ENCODE measurements around the gene ZHX3.

Gene ZHX3

DNA sequence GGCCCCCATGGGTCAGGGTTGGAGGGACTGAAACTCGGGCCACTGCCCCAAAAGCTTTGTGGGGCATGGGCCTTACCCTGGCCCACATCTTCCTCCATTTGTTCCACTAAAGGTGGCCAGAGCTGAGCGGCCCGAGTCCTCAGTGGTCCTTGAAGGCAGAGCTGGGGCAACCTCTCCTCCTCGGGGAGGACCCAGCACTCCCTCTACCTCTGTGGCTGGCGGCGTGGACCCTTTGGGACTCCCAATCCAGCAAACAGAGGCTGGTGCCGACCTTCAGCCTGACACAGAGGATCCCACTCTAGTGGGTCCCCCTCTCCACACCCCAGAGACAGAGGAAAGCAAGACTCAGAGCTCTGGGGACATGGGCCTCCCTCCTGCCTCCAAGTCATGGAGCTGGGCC is 32.4 kb upstream of the ZHX3 start:
- no peak overlapping the region for H3K9ac ChIP-seq (ENCODE audit: low read depth, low read length, poor library complexity, severe bottlenecking)
- no peaks in the 10 kb centered on the region for H3K27me3 ChIP-seq (ENCODE audit: insufficient read depth, low read length, poor library complexity, severe bottlenecking)
- H4K20me1 ChIP-seq (ENCODE audit: insufficient read depth, low read length, poor library complexity, severe bottlenecking), result no peaks in the 10 kb centered on the region
- no peaks in the 10 kb centered on the region for H3K36me3 ChIP-seq (ENCODE audit: insufficient read depth, low read length)
- no peaks in the 10 kb centered on the region for H3K79me2 ChIP-seq (ENCODE audit: insufficient read depth, low read length)
- no peak overlapping the region for H2AFZ ChIP-seq (ENCODE audit: low read length)
- H3K4me2 ChIP-seq (ENCODE audit: low read depth, low read length, poor library complexity, severe bottlenecking), result no peak overlapping the region
- no peaks in the 10 kb centered on the region for H3K4me1 ChIP-seq (ENCODE audit: insufficient read depth, low read length, poor library complexity, severe bottlenecking)
- no peaks in the 10 kb centered on the region for H3K9me2 ChIP-seq (replicated peaks; ENCODE audit: low read depth, low read length)
- H3K4me3 ChIP-seq (ENCODE audit: low read length, poor library complexity, severe bottlenecking), result no peak overlapping the region
- no peaks in the 10 kb centered on the region for H3F3A ChIP-seq (ENCODE audit: low read depth)
- no peak for TF ChIP-seq EZH2phosphoT487 (IDR thresholded peaks at IDR 0.05; ENCODE audit: borderline replicate concordance)
- TF ChIP-seq, protein P1, sequence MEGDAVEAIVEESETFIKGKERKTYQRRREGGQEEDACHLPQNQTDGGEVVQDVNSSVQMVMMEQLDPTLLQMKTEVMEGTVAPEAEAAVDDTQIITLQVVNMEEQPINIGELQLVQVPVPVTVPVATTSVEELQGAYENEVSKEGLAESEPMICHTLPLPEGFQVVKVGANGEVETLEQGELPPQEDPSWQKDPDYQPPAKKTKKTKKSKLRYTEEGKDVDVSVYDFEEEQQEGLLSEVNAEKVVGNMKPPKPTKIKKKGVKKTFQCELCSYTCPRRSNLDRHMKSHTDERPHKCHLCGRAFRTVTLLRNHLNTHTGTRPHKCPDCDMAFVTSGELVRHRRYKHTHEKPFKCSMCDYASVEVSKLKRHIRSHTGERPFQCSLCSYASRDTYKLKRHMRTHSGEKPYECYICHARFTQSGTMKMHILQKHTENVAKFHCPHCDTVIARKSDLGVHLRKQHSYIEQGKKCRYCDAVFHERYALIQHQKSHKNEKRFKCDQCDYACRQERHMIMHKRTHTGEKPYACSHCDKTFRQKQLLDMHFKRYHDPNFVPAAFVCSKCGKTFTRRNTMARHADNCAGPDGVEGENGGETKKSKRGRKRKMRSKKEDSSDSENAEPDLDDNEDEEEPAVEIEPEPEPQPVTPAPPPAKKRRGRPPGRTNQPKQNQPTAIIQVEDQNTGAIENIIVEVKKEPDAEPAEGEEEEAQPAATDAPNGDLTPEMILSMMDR (conservative IDR thresholded peaks at IDR 0.05; ENCODE audit: low read length), result no peak
- H3K9me3 ChIP-seq (ENCODE audit: insufficient read depth, low read depth, low read length), result no peaks in the 10 kb centered on the region

DNA sequence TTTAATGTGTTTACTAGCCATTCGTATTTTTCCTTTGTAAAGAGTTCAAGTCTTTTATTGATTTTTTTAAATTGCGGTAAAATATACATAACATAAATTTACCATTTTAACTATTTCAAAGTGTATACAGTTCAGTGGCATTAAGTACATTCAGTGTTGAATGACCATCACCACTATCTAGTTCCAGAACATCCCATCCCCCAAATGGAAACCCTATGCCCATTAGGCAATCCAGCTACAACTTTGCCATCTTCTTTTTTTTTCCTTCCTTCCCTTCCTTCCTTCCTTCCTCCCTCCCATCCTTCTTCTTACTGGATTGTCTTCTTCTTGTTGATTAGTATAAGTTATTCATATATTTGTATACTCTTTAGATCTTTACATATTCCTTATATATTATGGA is 31.7 kb upstream of the ZHX3 start:
- no peak overlapping the region for H3K9ac ChIP-seq (ENCODE audit: low read depth, low read length, poor library complexity, severe bottlenecking)
- H3K4me2 ChIP-seq (ENCODE audit: low read depth, low read length, poor library complexity, severe bottlenecking), result no peak overlapping the region
- no peaks in the 10 kb centered on the region for H3K36me3 ChIP-seq (ENCODE audit: insufficient read depth, low read length)
- H3K9me2 ChIP-seq (replicated peaks; ENCODE audit: low read depth, low read length), result no peaks in the 10 kb centered on the region
- no peaks in the 10 kb centered on the region for H3K79me2 ChIP-seq (ENCODE audit: insufficient read depth, low read length)
- no peaks in the 10 kb centered on the region for H3K27me3 ChIP-seq (ENCODE audit: insufficient read depth, low read length, poor library complexity, severe bottlenecking)
- no peaks in the 10 kb centered on the region for H3K4me1 ChIP-seq (ENCODE audit: insufficient read depth, low read length, poor library complexity, severe bottlenecking)
- no peak overlapping the region for H3K4me3 ChIP-seq (ENCODE audit: low read length, poor library complexity, severe bottlenecking)
- H4K20me1 ChIP-seq (ENCODE audit: insufficient read depth, low read length, poor library complexity, severe bottlenecking), result no peaks in the 10 kb centered on the region
- no peaks in the 10 kb centered on the region for H3K9me3 ChIP-seq (ENCODE audit: insufficient read depth, low read depth, low read length)
- no peak overlapping the region for H2AFZ ChIP-seq (ENCODE audit: low read length)
- no peak for TF ChIP-seq EZH2phosphoT487 (IDR thresholded peaks at IDR 0.05; ENCODE audit: borderline replicate concordance)
- TF ChIP-seq, protein P1 (conservative IDR thresholded peaks at IDR 0.05; ENCODE audit: low read length), result no peak
- H3F3A ChIP-seq (ENCODE audit: low read depth), result no peaks in the 10 kb centered on the region

DNA sequence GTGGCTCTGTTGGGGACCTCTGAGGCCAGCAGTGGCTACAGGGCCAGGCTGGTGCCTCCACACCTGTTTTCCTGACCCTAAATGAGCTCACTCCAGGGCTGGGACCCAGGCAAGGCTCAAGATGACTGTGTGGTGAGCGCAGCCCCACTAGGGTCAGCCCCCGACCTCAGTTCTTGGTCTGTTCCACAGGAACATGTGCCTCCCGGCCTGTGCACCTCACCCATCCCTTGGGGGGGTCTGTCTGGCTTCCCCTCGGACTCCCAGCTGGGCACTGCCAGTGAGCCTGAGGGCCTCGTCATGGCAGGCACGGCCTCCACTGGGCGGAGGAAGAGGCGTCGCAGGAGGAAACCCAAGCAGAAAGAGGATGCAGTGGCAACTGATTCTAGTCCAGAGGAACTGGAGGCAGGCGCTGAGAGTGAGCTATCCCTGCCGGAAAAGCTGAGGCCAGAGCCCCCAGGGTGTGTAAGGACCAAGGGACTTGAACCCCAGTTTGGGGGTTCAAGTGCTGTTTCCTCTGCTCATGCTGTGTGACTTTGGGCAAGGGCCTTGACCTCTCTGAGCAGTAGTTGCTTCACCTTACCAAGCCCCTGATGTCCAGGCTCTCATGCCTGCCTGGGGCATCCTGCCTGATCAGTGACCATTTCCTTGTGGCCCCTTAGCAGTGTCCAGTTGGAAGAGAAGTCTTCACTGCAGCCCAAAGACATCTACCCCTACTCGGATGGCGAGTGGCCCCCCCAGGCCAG is 31.1 kb upstream of the ZHX3 start:
- no peak for TF ChIP-seq EZH2phosphoT487 (IDR thresholded peaks at IDR 0.05; ENCODE audit: borderline replicate concordance)
- TF ChIP-seq, protein P1 (conservative IDR thresholded peaks at IDR 0.05; ENCODE audit: low read length), result no peak
- Histone ChIP-seq H2AFZ (ENCODE audit: low read length) (no peak overlapping the region), H3K4me1 (ENCODE audit: insufficient read depth, low read length, poor library complexity, severe bottlenecking) (no peaks in the 10 kb centered on the region), H3K4me3 (ENCODE audit: low read length, poor library complexity, severe bottlenecking) (no peak overlapping the region), H4K20me1 (ENCODE audit: insufficient read depth, low read length, poor library complexity, severe bottlenecking) (no peaks in the 10 kb centered on the region), H3K27me3 (ENCODE audit: insufficient read depth, low read length, poor library complexity, severe bottlenecking) (no peaks in the 10 kb centered on the region), H3K79me2 (ENCODE audit: insufficient read depth, low read length) (no peaks in the 10 kb centered on the region), H3K36me3 (ENCODE audit: insufficient read depth, low read length) (no peaks in the 10 kb centered on the region), H3K4me2 (ENCODE audit: low read depth, low read length, poor library complexity, severe bottlenecking) (no peak overlapping the region), H3F3A (ENCODE audit: low read depth) (no peaks in the 10 kb centered on the region), H3K9ac (ENCODE audit: low read depth, low read length, poor library complexity, severe bottlenecking) (no peak overlapping the region), H3K9me3 (ENCODE audit: insufficient read depth, low read depth, low read length) (no peaks in the 10 kb centered on the region), H3K9me2 (replicated peaks; ENCODE audit: low read depth, low read length) (no peaks in the 10 kb centered on the region)
